Measurements from ENCODE around the gene CCDC40. TPM values are rescaled to one million over a fixed set of nuclear protein-coding genes. Genes with fewer than 3 reads are reported as not detected.

Gene CCDC40
- total RNA-seq, 1 experiment from 2014 or later = 16.3 TPM

DNA sequence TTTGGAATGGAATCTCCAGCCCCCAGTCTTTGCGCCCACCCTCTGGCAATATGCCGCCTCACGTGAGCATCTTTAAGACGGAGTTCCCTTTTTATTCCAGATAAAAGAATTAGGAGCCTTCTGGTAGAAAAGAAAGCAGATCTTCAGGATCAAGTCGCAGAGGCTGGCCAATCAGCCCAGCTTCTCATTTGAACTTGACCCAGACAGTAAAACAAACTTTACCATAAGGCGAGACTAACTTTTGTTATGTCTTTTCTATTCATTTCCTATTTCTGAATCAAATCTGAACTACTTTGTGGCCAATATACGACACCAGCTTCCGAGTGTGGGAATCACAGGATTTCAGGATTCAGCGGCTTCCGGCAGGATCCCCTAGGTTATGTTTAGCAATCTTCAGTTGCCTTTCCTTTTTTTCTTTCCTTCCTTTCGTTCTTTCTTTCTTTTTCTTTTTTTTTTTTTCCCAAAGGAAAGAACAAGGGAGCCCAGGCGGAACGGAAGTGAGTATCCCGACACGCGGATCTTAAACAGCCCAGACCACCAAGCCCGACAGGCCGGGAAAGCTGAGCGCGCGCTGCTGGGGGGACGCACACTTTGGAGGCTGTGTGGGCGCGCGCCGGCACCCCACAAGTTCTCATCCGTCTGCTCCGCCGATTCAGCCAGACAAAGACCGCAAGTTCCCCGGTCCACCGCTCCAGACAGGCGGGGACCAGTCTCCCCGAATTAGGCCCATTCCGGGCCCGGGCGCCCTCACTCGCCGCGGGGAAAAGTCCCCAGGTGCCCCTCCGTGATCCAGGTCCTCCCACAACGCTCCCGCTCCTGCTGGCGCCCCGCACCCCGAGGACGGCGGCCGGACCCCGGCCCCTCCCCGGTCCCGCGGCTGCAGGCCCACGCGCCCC is 1.4 kb upstream of the CCDC40 start:
- POLR2A ChIA-PET = interaction anchor here (0.8 to 1.4 kb wide), 3 partner anchors 9 to 193 kb away, joined by 3 to 4 read pairs (median 3); no protein-coding TSS in a partner anchor
- TF ChIP-seq CREM (CRISPR knock-in tag; IDR thresholded peaks at IDR 0.05) (no peak), USF2 (CRISPR knock-in tag; IDR thresholded peaks at IDR 0.05) (0 out of 2 replicates have a peak, but pooled peaks have one; percentile 16), SOX15 (CRISPR knock-in tag; IDR thresholded peaks at IDR 0.05) (no peak), MXD4 (CRISPR knock-in tag; IDR thresholded peaks at IDR 0.05; ENCODE audit: borderline replicate concordance) (no peak), SP1 (CRISPR knock-in tag; conservative IDR thresholded peaks at IDR 0.05) (no peak)
- TF ChIP-seq, protein P1, sequence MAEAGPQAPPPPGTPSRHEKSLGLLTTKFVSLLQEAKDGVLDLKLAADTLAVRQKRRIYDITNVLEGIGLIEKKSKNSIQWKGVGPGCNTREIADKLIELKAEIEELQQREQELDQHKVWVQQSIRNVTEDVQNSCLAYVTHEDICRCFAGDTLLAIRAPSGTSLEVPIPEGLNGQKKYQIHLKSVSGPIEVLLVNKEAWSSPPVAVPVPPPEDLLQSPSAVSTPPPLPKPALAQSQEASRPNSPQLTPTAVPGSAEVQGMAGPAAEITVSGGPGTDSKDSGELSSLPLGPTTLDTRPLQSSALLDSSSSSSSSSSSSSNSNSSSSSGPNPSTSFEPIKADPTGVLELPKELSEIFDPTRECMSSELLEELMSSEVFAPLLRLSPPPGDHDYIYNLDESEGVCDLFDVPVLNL (CRISPR knock-in tag; IDR thresholded peaks at IDR 0.05; ENCODE audit: borderline replicate concordance, low read depth) = 0 out of 2 replicates have a peak, but pooled peaks have one; percentile 25
- Mint-ChIP-seq H3K4me3 (peak overlapping the region; percentile 93), H3K36me3 (peaks cover 5% of the 10 kb centered on the region), H3K27me3 (ENCODE audit: low read depth) (no peaks in the 10 kb centered on the region), H3K9me3 (no peaks in the 10 kb centered on the region), H3K4me1 (peaks cover 35% of the 10 kb centered on the region), H3K27ac (peak overlapping the region; percentile 86)
- ATAC-seq (no peak; the same call in 1 of the 2 replicates), DNase-seq (ENCODE audit: low spot score) (peak; percentile 55)
- CTCF ChIA-PET = interaction anchor here (0.5 to 1.6 kb wide), 4 partner anchors 27 to 233 kb away, joined by 3 to 8 read pairs (median 4); no protein-coding TSS in a partner anchor

- H3K27ac Mint-ChIP-seq = peak within 1 kb of the TSS; percentile 86
- ChIA-PET POLR2A (interaction anchor here (1.2 kb wide), 1 partner anchor 27 kb away, joined by 3 read pairs; no protein-coding TSS in a partner anchor), CTCF (interaction anchor here (1.3 kb wide), 1 partner anchor 48 kb away, joined by 3 read pairs; no protein-coding TSS in a partner anchor)
- H3K9me3 Mint-ChIP-seq = no peaks in the 10 kb centered on the region
- DNase-seq (ENCODE audit: low spot score) (no peak), ATAC-seq (no peak)
- H3K27me3 Mint-ChIP-seq (ENCODE audit: low read depth) = no peaks in the 10 kb centered on the region
- TF ChIP-seq OVOL2 (CRISPR knock-in tag; IDR thresholded peaks at IDR 0.05; ENCODE audit: borderline replicate concordance) (no peak), ERG (CRISPR knock-in tag; IDR thresholded peaks at IDR 0.05) (no peak), IRF2 (CRISPR knock-in tag; IDR thresholded peaks at IDR 0.05; ENCODE audit: borderline replicate concordance, low read depth) (no peak), CBFB (CRISPR knock-in tag; IDR thresholded peaks at IDR 0.05; ENCODE audit: low read depth) (no peak)
- TF ChIP-seq, protein P2, sequence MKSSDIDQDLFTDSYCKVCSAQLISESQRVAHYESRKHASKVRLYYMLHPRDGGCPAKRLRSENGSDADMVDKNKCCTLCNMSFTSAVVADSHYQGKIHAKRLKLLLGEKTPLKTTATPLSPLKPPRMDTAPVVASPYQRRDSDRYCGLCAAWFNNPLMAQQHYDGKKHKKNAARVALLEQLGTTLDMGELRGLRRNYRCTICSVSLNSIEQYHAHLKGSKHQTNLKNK (CRISPR knock-in tag; IDR thresholded peaks at IDR 0.05) = no peak
- H3K36me3 Mint-ChIP-seq = peaks cover 6% of the 10 kb centered on the region
- H3K4me3 Mint-ChIP-seq = peak within 1 kb of the TSS; percentile 93
- H3K4me1 Mint-ChIP-seq = peaks cover 35% of the 10 kb centered on the region
Observed at GRCh38 chr17:80035687-80035936, 830 bp upstream of the CCDC40 start, which contains the start of gene TBC1D16. TBC1D16 (minus strand) TSS chr17:80035872; CDS start chr17:80013547, 22,325 bp downstream.

- ChIA-PET CTCF (no interaction called here), POLR2A (no interaction called here)
- peak overlapping the region; percentile 81; the same call in 1 of the 2 replicates for H3K27ac Mint-ChIP-seq
- TF ChIP-seq ERG (CRISPR knock-in tag; IDR thresholded peaks at IDR 0.05) = no peak
- TF ChIP-seq, protein P3, sequence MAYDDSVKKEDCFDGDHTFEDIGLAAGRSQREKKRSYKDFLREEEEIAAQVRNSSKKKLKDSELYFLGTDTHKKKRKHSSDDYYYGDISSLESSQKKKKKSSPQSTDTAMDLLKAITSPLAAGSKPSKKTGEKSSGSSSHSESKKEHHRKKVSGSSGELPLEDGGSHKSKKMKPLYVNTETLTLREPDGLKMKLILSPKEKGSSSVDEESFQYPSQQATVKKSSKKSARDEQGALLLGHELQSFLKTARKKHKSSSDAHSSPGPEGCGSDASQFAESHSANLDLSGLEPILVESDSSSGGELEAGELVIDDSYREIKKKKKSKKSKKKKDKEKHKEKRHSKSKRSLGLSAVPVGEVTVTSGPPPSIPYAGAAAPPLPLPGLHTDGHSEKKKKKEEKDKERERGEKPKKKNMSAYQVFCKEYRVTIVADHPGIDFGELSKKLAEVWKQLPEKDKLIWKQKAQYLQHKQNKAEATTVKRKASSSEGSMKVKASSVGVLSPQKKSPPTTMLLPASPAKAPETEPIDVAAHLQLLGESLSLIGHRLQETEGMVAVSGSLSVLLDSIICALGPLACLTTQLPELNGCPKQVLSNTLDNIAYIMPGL (CRISPR knock-in tag; IDR thresholded peaks at IDR 0.05) = peak; percentile 11; the same call in 1 of the 2 replicates
- TF ChIP-seq TP53 (CRISPR knock-in tag; IDR thresholded peaks at IDR 0.05) = 0 out of 2 replicates have a peak, but pooled peaks have one; percentile 17
- TF ChIP-seq MXD4 (CRISPR knock-in tag; IDR thresholded peaks at IDR 0.05; ENCODE audit: borderline replicate concordance) = no peak
- TF ChIP-seq KAT7 (CRISPR knock-in tag; IDR thresholded peaks at IDR 0.05; ENCODE audit: borderline replicate concordance) = 0 out of 2 replicates have a peak, but pooled peaks have one; percentile 59
- TF ChIP-seq ZNF263 (CRISPR knock-in tag; IDR thresholded peaks at IDR 0.05; ENCODE audit: low read depth) = no peak
- no peak for TF ChIP-seq CREM (CRISPR knock-in tag; IDR thresholded peaks at IDR 0.05)
- TF ChIP-seq ZNF138 (CRISPR knock-in tag; conservative IDR thresholded peaks at IDR 0.05) = no peak
- TF ChIP-seq OVOL2 (CRISPR knock-in tag; IDR thresholded peaks at IDR 0.05; ENCODE audit: borderline replicate concordance) = no peak
- peak; percentile 44; the same call in 1 of the 2 replicates for TF ChIP-seq ZBTB43 (CRISPR knock-in tag; IDR thresholded peaks at IDR 0.05)
- peak; percentile 29; the same call in 1 of the 2 replicates for TF ChIP-seq FOXP1 (CRISPR knock-in tag; IDR thresholded peaks at IDR 0.05; ENCODE audit: borderline replicate concordance)
- peaks cover 3% of the 10 kb centered on the region; the same call in 1 of the 2 replicates for H3K9me3 Mint-ChIP-seq
- H3K27me3 Mint-ChIP-seq (ENCODE audit: low read depth) = no peaks in the 10 kb centered on the region
- peak; percentile 64 for ATAC-seq
- H3K4me1 Mint-ChIP-seq = peaks cover 30% of the 10 kb centered on the region
- peak; percentile 69 for DNase-seq (ENCODE audit: low spot score)
- peak overlapping the region; percentile 90 for H3K4me3 Mint-ChIP-seq
- H3K36me3 Mint-ChIP-seq = peaks cover 17% of the 10 kb centered on the region
Observed at GRCh38 chr17:80036715-80037477, 454 bp downstream of the CCDC40 start.

Data from WTC11 (cell line).